NCI-H2171 (cell line): Measurements from ENCODE around the gene DEFB112.

Source experiments
- DNase-seq: peaks from one replicate; lab custom pipeline; 2025; lab: John Stamatoyannopoulos, UW

DEFB112 gene

GRCh38 chr6:49995278-49995677 is 54.5 kb downstream of the DEFB112 start:
- DNase-seq: no peak
